D341Med (cell line): ENCODE results near the gene ACP4.
A peak's percentile ranks its signal among the peaks of the same experiment; 100 is the strongest.

Experiments
- DNase-seq: peaks from one replicate; pipeline ENCODE4 v3.0.0; 2012; ENCODE audit warnings: low spot score

ACP4 gene

GRCh38 chr19:50822661-50823208, 32.5 kb downstream of the ACP4 start:
- no peak for DNase-seq

GRCh38 chr19:50823389-50824042, 33.3 kb downstream of the ACP4 start, which contains the start of gene KLK1:
KLK1 (minus strand) TSS chr19:50823787; CDS start chr19:50823748, 39 bp downstream.
- no peak for DNase-seq

- DNase-seq = no peak
These were observed 36.5 kb downstream of the ACP4 start for GRCh38 chr19:50826492-50827240.

GRCh38 chr19:50827476-50827875, 37.3 kb downstream of the ACP4 start:
- DNase-seq = no peak

GRCh38 chr19:50829801-50830200, 39.6 kb downstream of the ACP4 start:
- no peak for DNase-seq

GRCh38 chr19:50830266-50831025, 40.2 kb downstream of the ACP4 start:
- no peak for DNase-seq

GRCh38 chr19:50831026-50831396, 40.8 kb downstream of the ACP4 start:
- no peak for DNase-seq

- DNase-seq = no peak
These were observed 42.5 kb downstream of the ACP4 start for GRCh38 chr19:50832666-50833065.

GRCh38 chr19:50833117-50833801, 43.0 kb downstream of the ACP4 start, which contains the start of gene KLK15:
KLK15 (minus strand) TSS chr19:50833574; CDS start chr19:50831492, 2,082 bp downstream.
- no peak for DNase-seq

- no peak for DNase-seq
These were observed 43.6 kb downstream of the ACP4 start for GRCh38 chr19:50833802-50834167.

- no peak for DNase-seq
These were observed 45.0 kb downstream of the ACP4 start for GRCh38 chr19:50835103-50835784.

GRCh38 chr19:50835785-50836542, 45.7 kb downstream of the ACP4 start:
- DNase-seq = peak; percentile 90

- DNase-seq = no peak
These were observed 46.5 kb downstream of the ACP4 start for GRCh38 chr19:50836543-50837195.

GRCh38 chr19:50837300-50837699, 47.1 kb downstream of the ACP4 start:
- DNase-seq = no peak

- no peak for DNase-seq
These were observed 48.0 kb downstream of the ACP4 start for GRCh38 chr19:50838239-50838638.

- DNase-seq = no peak
These were observed 49.8 kb downstream of the ACP4 start for GRCh38 chr19:50839712-50840655.

- DNase-seq = no peak
These were observed 51.9 kb downstream of the ACP4 start for GRCh38 chr19:50842130-50842529.

- DNase-seq = no peak
These were observed 53.0 kb downstream of the ACP4 start for GRCh38 chr19:50843205-50843604.

- DNase-seq = no peak
These were observed 53.5 kb downstream of the ACP4 start for GRCh38 chr19:50843701-50844221.
